ENCODE measurements around the gene SPNS2.

GRCh38 chr17:4502466-4503154 lies 3.9 kb downstream of the SPNS2 start:
- TF ChIP-seq ELF1 (IDR thresholded peaks at IDR 0.05) (no peak), TAF1 (IDR thresholded peaks at IDR 0.05; ENCODE audit: borderline replicate concordance, low read depth, low read length) (no peak), POLR2AphosphoS5 (IDR thresholded peaks at IDR 0.05; ENCODE audit: low read depth, low read length) (no peak), PBX3 (IDR thresholded peaks at IDR 0.05) (no peak), CTCF (IDR thresholded peaks at IDR 0.05) (no peak), NFIC (IDR thresholded peaks at IDR 0.05; ENCODE audit: borderline replicate concordance) (no peak), REST (IDR thresholded peaks at IDR 0.05; ENCODE audit: low read depth, low read length) (no peak), EP300 (IDR thresholded peaks at IDR 0.05; ENCODE audit: borderline replicate concordance in 1 of 2, low read depth in 1 of 2, low read length in 1 of 2) (no peak), EZH2phosphoT487 (IDR thresholded peaks at IDR 0.05; ENCODE audit: borderline replicate concordance, low read depth) (no peak), SIN3A (IDR thresholded peaks at IDR 0.05; ENCODE audit: borderline replicate concordance, low read depth, low read length) (no peak)

Measured in SK-N-SH (cell line).